ENCODE data around the gene SERPINA1. TPM values are rescaled to one million over a fixed set of nuclear protein-coding genes. Genes with fewer than 3 reads are reported as not detected.

SERPINA1 gene
- total RNA-seq, 2 donors from 2014 or later, result 2.4 to 8.8 TPM

DNA sequence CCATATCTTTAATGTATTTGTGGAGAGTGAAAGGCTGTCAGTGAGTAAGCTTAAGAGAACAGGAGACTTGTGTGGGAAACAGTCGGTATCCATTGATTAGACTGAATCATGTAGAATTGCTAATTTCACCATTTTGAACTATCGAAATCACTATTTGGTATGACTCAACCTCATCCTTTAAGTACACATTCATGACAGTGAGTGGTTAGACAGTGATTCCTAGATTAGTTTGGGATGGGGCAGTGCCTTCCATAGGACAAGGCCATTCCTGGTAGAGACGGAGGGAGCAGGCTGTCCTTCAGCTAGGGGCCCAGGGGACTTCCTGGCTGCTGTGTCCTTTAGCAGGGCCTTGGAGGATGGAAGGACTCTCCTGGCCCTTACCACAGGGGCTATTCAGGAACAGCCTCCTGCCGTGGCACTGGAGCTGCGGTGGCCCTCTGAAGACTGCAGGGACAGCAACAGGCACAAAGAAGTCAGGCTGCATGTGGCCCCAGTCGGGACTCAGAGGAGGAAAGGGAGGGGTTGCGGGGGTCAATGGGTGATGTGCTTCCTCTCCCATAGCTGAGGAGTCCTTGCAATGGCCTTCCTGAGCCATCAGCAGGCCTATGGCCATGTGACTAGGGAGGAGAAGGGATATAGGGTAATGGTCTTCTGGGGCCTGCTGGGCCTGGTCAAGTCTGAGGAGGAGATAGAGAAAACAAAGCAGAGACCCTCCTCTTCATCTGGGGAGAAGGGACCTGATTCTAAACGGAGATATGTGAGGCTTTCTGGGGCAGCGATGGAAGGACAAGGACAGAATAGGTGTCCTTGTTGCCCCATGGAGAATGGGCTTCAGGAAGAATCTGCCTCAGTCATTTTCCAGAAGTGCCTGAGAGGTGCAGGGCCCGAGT lies 11.2 kb downstream of the SERPINA1 start:
- H3K27me3 ChIP-seq, result no peaks in the 10 kb centered on the region
- H3K9me3 ChIP-seq, result no peaks in the 10 kb centered on the region
- TF ChIP-seq, protein P1, sequence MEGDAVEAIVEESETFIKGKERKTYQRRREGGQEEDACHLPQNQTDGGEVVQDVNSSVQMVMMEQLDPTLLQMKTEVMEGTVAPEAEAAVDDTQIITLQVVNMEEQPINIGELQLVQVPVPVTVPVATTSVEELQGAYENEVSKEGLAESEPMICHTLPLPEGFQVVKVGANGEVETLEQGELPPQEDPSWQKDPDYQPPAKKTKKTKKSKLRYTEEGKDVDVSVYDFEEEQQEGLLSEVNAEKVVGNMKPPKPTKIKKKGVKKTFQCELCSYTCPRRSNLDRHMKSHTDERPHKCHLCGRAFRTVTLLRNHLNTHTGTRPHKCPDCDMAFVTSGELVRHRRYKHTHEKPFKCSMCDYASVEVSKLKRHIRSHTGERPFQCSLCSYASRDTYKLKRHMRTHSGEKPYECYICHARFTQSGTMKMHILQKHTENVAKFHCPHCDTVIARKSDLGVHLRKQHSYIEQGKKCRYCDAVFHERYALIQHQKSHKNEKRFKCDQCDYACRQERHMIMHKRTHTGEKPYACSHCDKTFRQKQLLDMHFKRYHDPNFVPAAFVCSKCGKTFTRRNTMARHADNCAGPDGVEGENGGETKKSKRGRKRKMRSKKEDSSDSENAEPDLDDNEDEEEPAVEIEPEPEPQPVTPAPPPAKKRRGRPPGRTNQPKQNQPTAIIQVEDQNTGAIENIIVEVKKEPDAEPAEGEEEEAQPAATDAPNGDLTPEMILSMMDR (IDR thresholded peaks at IDR 0.05), result no peak
- H3K36me3 ChIP-seq, result no peaks in the 10 kb centered on the region
- H3K4me3 ChIP-seq, result no peak overlapping the region
- no peaks in the 10 kb centered on the region for H3K4me1 ChIP-seq
- H3K27ac ChIP-seq, result no peak overlapping the region
- DNase-seq (ENCODE audit: low spot score), result no peak

DNA sequence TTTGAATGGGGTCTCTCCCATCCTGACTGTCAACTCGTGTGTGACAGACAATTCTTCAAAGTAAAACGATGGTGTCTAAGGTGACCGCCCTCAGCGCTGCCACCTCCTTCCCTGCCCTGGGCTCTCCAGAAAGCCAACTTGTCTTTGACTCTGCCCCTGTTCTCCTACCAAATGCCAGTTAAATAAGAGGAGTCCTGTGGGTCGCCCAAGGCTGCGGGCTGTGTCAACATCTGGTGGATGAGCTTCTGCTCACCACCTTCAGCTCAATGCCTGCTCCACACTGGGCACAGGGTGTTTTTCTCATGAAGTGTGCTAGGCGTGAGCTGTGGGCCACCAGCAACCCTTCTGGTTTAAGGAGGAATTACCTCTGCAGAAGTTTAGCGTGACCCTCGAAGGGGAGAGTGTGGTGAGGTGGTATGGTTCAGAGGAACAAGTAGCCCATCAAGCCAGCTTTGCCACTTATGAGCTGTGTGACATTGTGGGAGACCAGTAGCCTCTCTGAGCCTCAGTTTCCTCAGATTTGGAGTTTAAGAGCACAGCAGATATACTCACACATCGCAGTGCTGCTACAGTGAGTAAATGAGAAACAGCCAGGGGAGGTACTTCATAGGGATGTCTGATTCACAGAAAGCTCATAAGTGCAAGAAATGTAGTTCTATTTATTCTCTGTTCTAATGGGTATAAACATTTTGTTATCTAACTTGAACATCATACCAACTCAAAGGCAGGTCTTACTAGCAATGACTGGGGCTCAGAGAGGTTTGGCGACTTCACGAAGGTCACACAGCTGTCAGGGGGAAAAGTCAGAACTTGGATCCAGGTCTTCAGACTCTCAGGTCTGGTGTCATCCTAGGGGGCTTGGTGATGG lies 12.1 kb downstream of the SERPINA1 start:
- no peak for DNase-seq (ENCODE audit: low spot score)
- H3K27me3 ChIP-seq, result no peaks in the 10 kb centered on the region

DNA sequence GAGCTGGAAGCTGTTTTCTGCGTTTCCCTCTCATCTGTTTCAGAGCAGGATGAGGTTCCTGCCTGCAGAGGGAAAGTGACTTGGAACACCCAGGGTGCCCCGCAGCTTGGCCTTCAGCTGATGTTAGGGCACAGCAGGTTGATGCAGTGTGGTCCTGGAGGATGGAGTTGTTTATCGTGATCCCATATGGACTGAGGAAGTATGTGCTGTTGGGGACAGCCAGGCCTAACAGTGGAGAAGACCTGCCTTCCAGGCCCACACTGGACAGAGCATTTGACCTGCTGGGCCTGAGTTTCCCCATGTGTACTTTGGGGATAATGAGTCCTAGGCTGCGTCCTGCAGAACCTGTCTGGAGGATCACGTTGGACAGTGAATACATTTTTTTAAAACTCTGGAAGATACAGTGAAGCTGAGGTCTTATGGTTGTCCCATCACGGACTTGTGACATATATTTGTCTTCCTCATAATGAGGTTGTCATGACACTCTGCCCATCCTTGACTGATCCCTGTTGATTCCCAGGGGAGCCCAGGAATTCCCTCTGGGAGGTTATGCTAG lies 12.8 kb downstream of the SERPINA1 start:
- Histone ChIP-seq H3K36me3 (no peaks in the 10 kb centered on the region), H3K4me1 (no peaks in the 10 kb centered on the region), H3K9me3 (no peaks in the 10 kb centered on the region), H3K27ac (no peak overlapping the region), H3K27me3 (no peaks in the 10 kb centered on the region), H3K4me3 (no peak overlapping the region)
- TF ChIP-seq, protein P1 (IDR thresholded peaks at IDR 0.05), result no peak
- DNase-seq (ENCODE audit: low spot score), result no peak

More for the DNA sequence above, 12.1 kb downstream of the SERPINA1 start:
- no peaks in the 10 kb centered on the region for H3K4me1 ChIP-seq
- H3K4me3 ChIP-seq, result no peak overlapping the region
- H3K27ac ChIP-seq, result no peak overlapping the region
- no peaks in the 10 kb centered on the region for H3K9me3 ChIP-seq
- TF ChIP-seq, protein P1 (IDR thresholded peaks at IDR 0.05), result no peak
- no peaks in the 10 kb centered on the region for H3K36me3 ChIP-seq

DNA sequence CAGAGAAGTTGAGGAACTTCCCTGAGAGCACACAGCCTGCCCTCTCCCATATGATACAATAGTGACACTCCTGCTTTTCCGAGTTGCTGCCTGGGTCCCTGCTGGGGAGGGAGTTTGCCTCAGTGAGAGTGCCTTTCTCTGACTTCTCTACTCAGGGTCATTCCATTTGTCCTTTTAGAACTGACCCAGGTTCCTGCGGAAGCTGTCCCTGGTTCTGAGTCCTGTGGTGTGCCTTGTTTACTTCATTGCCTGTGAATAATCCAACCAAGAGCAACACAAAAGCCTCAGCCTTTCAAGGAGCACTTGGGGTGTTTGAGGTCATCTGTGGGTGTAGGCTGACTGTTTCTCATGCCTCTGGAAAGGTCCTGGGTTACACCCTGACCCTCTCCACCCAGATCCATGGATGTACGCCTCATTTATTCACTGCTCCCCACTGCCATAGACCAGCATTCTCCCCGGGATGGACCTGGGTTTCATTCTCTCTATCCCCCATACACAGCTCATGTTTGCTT lies 13.6 kb downstream of the SERPINA1 start:
- TF ChIP-seq, protein P1 (IDR thresholded peaks at IDR 0.05), result no peak
- Histone ChIP-seq H3K4me1 (no peaks in the 10 kb centered on the region), H3K4me3 (no peak overlapping the region), H3K27me3 (no peaks in the 10 kb centered on the region), H3K36me3 (no peaks in the 10 kb centered on the region), H3K27ac (no peak overlapping the region), H3K9me3 (no peaks in the 10 kb centered on the region)
- DNase-seq (ENCODE audit: low spot score), result no peak

DNA sequence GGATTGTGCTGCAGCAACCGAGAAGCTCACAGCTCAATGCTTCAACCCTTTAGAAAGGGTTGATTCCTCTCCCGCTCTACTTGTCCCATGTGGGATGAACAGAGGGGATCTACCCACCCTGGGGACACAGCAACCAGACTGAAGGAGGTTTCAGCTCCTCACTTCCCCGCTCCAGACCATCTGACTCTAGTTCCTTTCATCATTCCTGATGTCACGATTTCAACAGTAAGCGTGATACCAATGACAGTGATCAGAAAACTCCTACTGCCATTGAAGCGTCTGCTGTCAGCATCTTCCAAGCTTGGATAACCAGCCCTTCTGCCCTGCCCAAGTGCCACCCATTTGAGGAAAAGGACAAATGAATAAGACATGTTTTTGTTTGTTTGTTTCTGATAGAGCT lies 14.3 kb downstream of the SERPINA1 start:
- Histone ChIP-seq H3K4me3 (no peak overlapping the region), H3K36me3 (no peaks in the 10 kb centered on the region), H3K27me3 (no peaks in the 10 kb centered on the region), H3K9me3 (no peaks in the 10 kb centered on the region), H3K27ac (no peak overlapping the region), H3K4me1 (no peaks in the 10 kb centered on the region)
- no peak for DNase-seq (ENCODE audit: low spot score)
- TF ChIP-seq, protein P1 (IDR thresholded peaks at IDR 0.05), result no peak
